Kidney capillary endothelial cell (primary cell): ENCODE results near the gene BLOC1S4.
"Not testable (repeated sequence)": the region's sequence is repeated elsewhere in the genome, so short reads cannot be mapped to it uniquely, and the experiment has no call there.

Source experiments
- DNase-seq: peaks from one replicate; pipeline ENCODE4 v3.0.0-alpha.2; 2018; ENCODE audit warnings: low spot score

The BLOC1S4 gene

GRCh38 chr4:6742507-6742906 is 26.5 kb downstream of the BLOC1S4 start:
- DNase-seq, result no peak

GRCh38 chr4:6742989-6743388 is 27.0 kb downstream of the BLOC1S4 start:
- DNase-seq, result no peak

DNA sequence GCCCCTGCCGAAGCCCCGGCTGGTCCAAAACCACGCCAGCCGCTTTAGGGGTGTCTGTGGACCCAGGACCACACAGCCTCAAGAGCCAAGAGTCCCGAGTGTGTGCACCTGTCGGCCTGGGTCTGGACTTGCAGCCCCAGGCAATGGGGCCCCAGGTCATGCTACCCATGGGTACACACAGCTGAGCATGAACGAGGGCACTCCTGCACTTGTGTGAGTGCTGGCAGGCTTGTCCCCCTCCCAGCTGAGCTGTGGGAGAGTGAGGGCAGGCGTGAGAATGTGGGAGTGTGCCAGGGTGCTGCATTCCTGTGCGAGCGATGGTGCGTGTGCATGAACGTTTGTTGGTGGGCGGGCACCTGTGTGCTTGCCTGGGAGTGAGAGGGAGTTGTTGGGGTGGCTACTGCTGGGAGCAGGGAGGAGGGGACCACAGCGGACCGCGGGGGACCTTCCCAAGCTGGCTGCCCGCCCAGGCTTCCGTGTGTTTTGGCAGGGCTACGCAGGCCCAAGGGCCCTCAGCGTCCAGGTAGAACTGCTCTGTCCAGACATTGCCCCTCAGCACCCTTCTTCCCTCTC is 30.8 kb downstream of the BLOC1S4 start:
- DNase-seq, result no peak

- no peak for DNase-seq
Observed at GRCh38 chr4:6747294-6748051, 31.5 kb downstream of the BLOC1S4 start.

GRCh38 chr4:6748286-6748685 is 32.3 kb downstream of the BLOC1S4 start:
- no peak for DNase-seq

DNA sequence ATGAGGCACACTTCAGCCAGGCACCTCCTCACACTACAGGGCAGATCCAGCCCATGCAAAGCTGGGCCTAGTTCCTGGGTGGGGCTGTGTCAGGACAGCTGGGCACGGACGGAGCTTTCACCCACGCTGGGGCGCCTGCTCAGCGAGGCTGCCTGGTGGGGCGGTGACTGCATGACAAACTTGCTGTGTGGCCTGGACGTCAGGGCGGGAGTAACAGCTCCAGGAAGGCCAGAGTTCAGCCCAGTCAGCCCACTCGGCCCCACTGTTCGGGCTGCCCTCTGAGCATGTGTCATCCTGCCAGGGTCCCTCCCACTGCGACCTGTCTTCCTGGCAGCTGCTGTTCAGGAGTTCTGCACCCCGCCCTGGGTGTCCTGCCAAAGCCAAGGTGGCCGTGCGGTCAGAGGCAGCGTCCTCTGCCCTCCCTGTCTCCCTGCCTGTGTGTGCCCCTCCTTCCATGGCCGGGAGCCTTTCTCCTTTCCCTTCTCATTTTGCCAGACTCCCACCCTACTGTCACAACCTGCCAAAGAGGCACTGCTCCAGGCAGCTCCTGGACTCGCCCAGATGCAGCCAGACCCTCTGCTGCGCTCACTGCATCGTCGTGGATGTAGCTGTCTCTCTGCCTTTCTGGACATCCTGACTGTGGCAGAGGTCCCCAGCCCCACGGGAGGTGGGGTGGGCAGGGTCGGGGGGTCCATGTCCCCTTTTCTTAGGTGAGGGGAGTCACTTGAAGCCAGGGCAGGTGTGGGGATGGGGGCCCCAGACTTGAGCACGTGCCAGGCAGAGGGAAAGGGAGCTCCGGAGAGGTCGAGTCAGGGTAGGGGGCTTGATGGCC is 33.6 kb downstream of the BLOC1S4 start:
- DNase-seq, result peak; percentile 72

DNA sequence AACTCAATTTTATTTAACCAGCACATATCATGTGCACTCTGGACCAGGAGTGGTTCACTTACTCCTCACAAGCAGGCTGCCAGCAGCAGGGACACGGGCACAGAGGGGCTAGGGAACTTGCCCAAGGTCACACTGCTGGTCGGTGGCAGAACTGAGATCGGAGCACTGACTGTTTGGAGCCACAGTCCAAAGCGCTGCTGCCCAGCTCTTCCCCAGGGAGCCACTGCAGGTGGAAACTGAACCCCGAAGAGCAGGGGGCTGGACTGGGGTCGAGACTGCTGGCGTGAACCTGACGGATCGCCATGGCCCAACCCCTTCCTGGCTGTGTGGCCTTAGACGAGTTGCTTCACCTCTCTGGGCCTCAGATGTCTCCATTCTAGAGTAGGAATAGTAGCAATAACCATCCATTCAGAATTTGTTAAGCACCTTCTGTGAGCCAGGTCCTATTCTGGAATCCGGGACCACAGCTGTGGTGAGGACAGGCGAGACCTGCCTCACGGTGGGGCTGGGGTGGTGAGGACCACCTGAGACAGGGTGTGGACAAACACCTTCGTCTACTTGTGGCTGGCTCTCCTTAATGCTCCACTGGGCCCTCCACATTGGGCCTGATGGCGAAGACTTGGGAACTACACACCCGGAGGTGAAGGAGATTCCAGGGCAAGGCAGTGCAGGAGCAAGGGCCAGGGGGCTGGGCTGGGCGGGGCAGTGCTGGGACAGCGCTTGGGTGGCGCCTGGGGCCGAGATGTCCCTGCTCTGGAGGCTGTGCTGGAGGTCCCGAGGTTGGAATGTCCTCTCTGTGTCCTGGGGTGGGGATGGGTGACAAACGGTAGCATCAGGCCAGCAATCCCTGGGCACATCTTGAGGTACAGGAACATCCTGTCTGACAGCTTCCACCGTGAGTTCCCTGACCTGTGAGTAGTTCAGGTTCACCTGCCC is 34.6 kb downstream of the BLOC1S4 start:
- no peak for DNase-seq

DNA sequence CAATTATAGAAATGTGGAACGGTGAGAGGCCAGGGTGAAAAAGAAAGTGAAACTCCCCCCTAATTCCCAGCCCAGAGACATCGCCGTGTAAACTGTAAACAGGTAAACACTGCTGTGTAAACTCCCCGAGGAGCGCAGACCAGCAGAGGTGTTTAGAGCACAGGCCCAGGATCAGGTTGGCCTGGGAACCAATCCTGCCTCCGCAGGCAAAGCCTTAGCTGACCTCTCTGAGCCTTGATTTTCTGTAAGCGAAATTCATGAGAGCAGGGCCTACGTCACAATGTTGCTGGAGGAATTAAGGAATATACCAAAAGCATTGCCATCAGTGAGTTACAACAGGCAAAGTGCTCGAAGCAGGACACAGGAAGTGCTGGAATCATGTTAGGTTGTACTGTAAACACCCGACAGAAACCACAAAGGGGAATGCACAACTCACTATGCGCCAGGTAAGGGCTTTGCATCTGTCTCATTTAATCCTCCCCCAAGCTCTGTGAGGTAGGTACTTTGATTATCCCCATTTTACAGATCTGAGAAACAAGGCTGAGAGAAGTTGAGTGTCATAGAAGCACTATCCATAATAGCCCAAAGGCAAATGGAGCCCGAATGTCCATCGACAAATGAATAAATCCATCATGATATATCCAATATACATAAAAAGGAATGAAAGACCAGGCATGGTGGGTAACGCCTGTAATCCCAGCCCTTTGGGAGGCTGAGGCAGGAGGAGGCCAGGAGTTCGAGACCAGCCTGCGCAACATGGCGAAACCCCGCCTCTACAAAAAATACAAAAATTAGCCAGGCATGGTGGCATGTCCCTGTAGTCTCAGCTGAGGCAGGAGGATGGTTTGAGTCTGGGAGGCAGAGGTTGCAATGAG is 35.9 kb downstream of the BLOC1S4 start:
- no peak for DNase-seq

- no peak for DNase-seq
Observed at GRCh38 chr4:6752486-6752829, 36.5 kb downstream of the BLOC1S4 start.

DNA sequence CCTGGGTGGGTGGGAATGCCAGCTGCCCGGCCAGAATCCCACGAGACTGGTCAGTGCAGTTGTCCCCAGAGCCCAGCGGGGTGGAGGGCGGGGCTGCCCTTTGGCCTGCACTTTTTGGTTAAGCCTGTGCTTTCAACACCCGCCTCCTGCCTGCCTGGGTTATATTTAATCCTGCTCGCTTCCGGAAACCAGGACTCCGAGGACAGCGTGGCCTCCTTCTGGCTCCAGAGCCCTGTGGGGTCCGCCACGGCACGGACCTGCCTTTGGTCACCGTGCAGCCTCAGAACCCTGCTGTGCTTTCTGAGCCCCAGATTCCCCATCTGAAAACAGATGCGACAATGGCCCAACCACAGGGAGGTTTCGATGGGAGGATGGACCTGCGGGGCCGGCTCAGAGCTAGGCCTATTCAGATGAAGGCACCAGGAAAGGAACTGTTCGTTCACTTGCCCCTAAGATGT is 37.2 kb downstream of the BLOC1S4 start:
- no peak for DNase-seq

DNA sequence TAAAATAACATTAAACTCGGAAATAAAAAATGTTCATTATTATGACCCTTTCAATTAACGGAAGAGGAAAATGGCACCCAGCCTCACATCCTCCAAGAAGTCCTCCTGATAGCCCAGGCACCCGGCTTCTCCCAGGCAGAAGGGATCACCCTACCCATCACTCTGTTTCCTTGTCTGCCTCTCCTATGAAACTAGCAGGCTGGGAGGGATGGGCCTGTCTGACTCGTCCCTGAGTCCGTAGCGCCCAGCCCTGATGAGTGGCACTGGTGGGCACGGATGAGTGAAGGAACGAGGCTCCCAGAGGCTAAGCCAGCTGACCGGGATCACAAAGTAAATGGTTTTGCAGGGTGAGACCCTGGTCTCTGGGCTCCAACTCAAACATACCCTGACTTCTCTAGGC is 37.9 kb downstream of the BLOC1S4 start:
- no peak for DNase-seq

DNA sequence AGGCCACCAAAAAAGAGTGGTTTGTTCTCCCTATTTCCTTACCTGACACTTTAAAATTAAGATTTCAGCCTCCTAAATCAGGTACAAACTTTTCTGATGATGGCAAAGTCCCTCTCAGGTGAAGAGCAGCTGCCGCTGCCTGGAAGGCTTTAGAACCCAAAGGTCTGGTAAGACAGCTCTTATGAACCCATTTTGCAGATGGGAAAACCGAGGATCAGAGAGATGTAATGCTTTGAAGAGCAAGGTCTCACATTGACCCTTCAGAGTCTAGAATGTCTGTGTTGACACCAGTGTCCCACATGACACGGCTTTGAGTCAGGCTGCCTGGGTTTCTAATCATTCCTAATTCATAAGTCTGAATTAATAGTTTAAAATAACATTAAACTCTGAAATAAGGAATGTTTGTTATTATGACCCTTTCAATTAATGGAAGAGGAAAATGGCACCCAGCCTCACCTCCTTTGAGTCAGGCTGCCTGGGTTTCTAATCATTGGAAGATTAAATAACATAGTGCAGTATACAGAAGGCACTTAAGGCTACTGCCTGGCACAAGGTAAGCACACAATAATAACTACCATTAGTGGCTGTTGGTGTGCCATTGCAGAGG is 38.6 kb downstream of the BLOC1S4 start:
- no peak for DNase-seq

DNA sequence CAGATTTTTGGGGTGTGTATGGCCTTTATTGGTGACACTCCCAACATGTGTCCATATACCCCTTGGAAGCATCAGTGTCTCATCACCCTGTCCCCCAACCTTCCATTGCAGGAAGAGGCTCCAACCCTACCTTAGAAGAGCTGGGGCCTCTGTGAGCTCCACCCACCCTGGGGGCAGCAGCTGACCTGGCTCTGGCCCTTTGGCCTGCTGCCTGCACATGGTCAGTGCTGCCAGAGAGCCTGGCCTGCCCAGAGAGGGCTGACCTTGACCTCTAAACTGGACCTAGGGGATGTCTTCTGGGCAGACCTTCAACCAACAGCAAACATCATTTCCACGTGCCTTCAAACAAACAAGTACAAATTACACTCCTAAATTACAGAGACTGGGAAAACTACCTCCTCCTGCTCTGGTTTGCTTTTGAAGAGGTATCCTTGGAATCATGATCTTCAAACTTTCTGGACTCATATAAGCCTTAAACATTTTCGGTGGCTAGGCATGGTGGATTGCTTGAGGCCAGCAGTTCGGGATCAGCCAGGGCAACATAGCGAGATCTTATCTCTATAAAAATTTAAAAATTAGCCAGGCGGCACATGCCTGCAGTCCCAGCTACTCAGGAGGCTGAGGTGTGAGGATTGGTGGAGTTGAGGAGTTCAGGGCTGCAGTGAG is 39.2 kb downstream of the BLOC1S4 start:
- DNase-seq, result no peak

DNA sequence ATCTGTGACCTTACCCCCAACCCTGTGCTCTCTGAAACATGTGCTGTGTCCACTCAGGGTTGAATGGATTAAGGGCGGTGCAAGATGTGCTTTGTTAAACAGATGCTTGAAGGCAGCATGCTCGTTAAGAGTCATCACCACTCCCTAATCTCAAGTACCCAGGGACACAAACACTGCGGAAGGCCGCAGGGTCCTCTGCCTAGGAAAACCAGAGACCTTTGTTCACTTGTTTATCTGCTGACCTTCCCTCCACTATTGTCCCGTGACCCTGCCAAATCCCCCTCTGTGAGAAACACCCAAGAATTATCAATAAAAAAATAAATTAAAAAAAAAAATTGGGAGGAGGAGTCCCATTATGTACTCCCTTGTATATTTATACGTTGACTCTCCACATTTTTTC is 40.4 kb downstream of the BLOC1S4 start:
- not testable (repeated sequence) for DNase-seq

DNA sequence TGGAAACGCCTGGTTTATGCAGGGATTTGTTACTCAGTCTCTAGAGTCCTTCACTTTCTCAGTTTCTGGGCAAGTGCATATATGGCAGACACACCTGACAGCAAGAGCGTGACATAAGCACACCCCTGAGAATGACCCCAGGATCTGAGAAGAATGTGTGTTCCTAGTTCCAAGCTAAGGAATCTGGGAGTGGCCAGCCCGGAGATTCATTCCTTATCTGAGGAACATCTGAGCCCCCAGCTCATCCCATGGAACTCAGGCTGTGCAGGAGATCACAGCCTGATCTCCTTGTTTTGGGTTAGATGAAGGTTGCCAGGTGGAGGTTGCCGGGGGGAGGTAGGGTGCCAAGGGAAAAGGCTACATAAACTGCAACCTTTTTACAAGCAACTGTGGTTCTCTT is 42.8 kb downstream of the BLOC1S4 start:
- DNase-seq, result no peak

DNA sequence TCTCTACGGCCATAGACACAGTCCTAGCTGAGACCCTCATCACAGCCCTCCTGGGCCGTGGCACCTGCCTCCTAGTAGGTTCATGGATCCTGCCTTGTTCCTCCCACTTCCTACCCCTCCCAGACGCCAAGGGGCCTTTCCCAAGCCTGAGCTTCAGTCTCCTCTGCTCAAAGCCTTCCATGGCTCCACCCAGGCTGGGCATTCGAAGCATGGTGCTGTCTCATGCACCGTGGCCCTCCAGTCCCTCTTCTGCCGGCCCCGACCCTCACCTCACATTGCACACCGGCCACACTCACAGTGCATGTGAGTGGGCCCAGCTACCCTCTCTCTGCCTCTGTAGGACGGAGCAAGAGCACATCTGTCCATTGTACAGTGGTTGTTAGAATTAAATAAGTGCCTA is 44.9 kb downstream of the BLOC1S4 start:
- no peak for DNase-seq

DNA sequence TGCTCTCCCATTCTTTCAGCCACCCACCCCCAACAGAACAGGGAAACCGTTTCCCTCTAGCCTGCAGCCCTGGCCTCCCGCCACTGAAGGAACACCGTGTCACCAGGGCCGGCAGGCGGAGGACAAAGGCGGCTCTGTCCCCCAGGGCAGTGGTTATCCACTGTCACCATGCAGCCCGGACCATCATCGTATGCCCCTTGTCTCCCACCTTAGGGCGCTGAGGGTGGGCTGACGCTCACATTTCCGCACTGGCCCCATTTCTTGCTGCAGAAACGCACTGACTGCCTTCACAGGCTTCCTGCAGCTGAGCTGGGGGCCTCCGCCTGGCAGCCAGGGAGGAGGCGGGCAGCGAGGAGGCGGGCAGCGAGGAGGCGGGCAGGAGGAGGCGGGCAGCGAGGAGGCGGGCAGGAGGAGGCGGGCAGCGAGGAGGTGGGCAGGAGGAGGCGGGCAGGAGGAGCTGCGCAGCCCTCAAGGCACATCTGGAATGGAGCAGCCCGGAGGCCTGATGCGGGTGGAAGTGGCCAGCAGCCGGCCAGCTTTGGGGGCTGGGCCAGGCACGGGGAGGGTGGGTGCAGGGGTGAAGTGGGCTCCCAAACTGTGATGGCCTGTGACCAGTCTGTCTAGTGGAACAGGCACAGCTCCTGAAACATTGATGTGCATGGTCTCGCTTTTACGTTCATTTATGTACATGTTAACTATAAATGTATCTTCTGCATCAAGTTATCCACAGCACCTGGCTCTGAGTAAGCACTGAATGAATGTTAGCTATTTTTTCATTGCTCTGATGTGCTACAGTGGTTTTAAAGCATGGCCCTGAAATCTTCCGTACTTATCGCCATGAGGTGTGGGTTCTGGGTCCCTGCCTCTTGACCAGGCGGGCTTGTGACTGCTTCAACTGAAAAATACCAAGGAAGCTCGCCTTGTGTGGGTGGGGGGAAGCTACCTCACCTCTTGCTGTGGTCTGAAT is 46.0 kb downstream of the BLOC1S4 start:
- DNase-seq, result no peak

- no peak for DNase-seq
Observed at GRCh38 chr4:6763330-6763851, 47.4 kb downstream of the BLOC1S4 start.
